ENCODE results near the gene P2RY14. TPM values are rescaled to one million over a fixed set of nuclear protein-coding genes. Genes with fewer than 3 reads are reported as not detected.

P2RY14 gene
- total and polyA plus RNA-seq, 10 of the 15 experiments (the other 5 are each of a cell fraction or from before 2014, with no cell fraction given) = 0.06 to 0.37 (median 0.28) TPM; not detected in 7

- H3K4me1 ChIP-seq (ENCODE audit: control insufficient read depth, insufficient read depth, low read length) = no peaks in the 10 kb centered on the region
- H3K36me3 ChIP-seq (ENCODE audit: control insufficient read depth in 2 of 2, insufficient read depth in 2 of 2, low read length in 1 of 2) = no peaks in the 10 kb centered on the region
- RAD21 ChIA-PET (ENCODE audit: unreplicated experiment) = no interaction called here
- no peak overlapping the region for H3K9ac ChIP-seq (ENCODE audit: control insufficient read depth, insufficient read depth, low read length)
- no peaks in the 10 kb centered on the region; a peak in 1 of 4 replicates for H3K27me3 ChIP-seq (replicated peaks in 1 of 2; ENCODE audit: control insufficient read depth in 2 of 2, insufficient read depth in 2 of 2, low read length in 1 of 2)
- no peaks in the 10 kb centered on the region for H3K79me2 ChIP-seq (ENCODE audit: control insufficient read depth, insufficient read depth, low read length)
- H3K4me3 ChIP-seq = no peak overlapping the region
- TF ChIP-seq HDAC2 (IDR thresholded peaks at IDR 0.05) = no peak
- no peak for TF ChIP-seq JUND (IDR thresholded peaks at IDR 0.05; ENCODE audit: low read depth, low read length)
- TF ChIP-seq MAX (IDR thresholded peaks at IDR 0.05; ENCODE audit: low read depth, low read length) = no peak
- TF ChIP-seq CREM (IDR thresholded peaks at IDR 0.05; ENCODE audit: low read depth) = no peak
- no peak for TF ChIP-seq SIN3A (IDR thresholded peaks at IDR 0.05; ENCODE audit: low read depth, low read length)
- no peak for TF ChIP-seq NFYA (IDR thresholded peaks at IDR 0.05; ENCODE audit: borderline replicate concordance, low read depth, low read length)
- no peak for TF ChIP-seq PBX3 (IDR thresholded peaks at IDR 0.05; ENCODE audit: insufficient replicate concordance, low read depth, low read length)
- no peak for TF ChIP-seq FOXK2 (IDR thresholded peaks at IDR 0.05)
- no peak for TF ChIP-seq TARDBP (IDR thresholded peaks at IDR 0.05; ENCODE audit: borderline replicate concordance)
- TF ChIP-seq GATAD2B (conservative IDR thresholded peaks at IDR 0.05; ENCODE audit: low read depth) = no peak
- TF ChIP-seq MEF2B (IDR thresholded peaks at IDR 0.05; ENCODE audit: partially characterized antibody, poor library complexity, severe bottlenecking) = no peak
- no peak for TF ChIP-seq MLLT1 (IDR thresholded peaks at IDR 0.05)
- no peak for TF ChIP-seq CHD1 (IDR thresholded peaks at IDR 0.05; ENCODE audit: low read depth, low read length)
- no peak for TF ChIP-seq ZNF217 (IDR thresholded peaks at IDR 0.05)
- TF ChIP-seq BHLHE40 (IDR thresholded peaks at IDR 0.05; ENCODE audit: borderline replicate concordance in 1 of 2, low read depth in 2 of 2, low read length in 1 of 2) = no peak
- TF ChIP-seq SMAD1 (IDR thresholded peaks at IDR 0.05; ENCODE audit: low read depth, partially characterized antibody) = no peak
- no peak for TF ChIP-seq RFX5 (IDR thresholded peaks at IDR 0.05; ENCODE audit: low read depth, low read length)
- no peak for TF ChIP-seq RELA (IDR thresholded peaks at IDR 0.05; ENCODE audit: borderline replicate concordance, partially characterized antibody)
- TF ChIP-seq ZNF274 (IDR thresholded peaks at IDR 0.05; ENCODE audit: insufficient read depth, insufficient read length) = no peak
- TF ChIP-seq CBFB (IDR thresholded peaks at IDR 0.05; ENCODE audit: low read depth) = no peak
- ATAC-seq (no peak), FAIRE-seq (no peak), DNase-seq (ENCODE audit: low read depth, low spot score) (no peak)
- H3K27ac ChIP-seq (ENCODE audit: control insufficient read depth, insufficient read depth) = no peak overlapping the region
- intact Hi-C loops (cut with micrococcal nuclease; ENCODE audit: unreplicated experiment) (no loop called here), in situ Hi-C loops (cut with MboI) (no loop called here)
- BruUV-seq (replicated peaks) = no TSS peak
- SMC1A ChIA-PET (ENCODE audit: uncharacterized antibody, unreplicated experiment) = interaction anchor here (1.0 to 1.4 kb wide), 3 partner anchors 12 to 43 kb away, joined by 3 to 4 read pairs (median 3); no protein-coding TSS in a partner anchor
- POLR2A ChIA-PET = interaction anchor here (0.6 kb wide), 1 partner anchor 1210 kb away, joined by 3 read pairs; no protein-coding TSS in a partner anchor
- H2AFZ ChIP-seq (ENCODE audit: control insufficient read depth, low read depth, low read length) = no peak overlapping the region
- CTCF ChIA-PET = interaction anchor here (1.3 to 2.9 kb wide), 2 partner anchors 30 to 31 kb away, joined by 4 to 10 read pairs; no protein-coding TSS in a partner anchor
- no peaks in the 10 kb centered on the region for H4K20me1 ChIP-seq (ENCODE audit: control insufficient read depth, insufficient read depth)
- H3K9me3 ChIP-seq (replicated peaks; ENCODE audit: control insufficient read depth, insufficient read depth, low read length) = no peaks in the 10 kb centered on the region
- no peak overlapping the region for H3K4me2 ChIP-seq (ENCODE audit: control insufficient read depth, insufficient read depth)
- WGBS (ENCODE audit: insufficient coverage, insufficient replicate concordance, low lambda C conversion rate, missing lambda C conversion rate) = 60% methylated on average over 8 of the region's 8 CpGs
Measured at GRCh38 chr3:151197228-151197627, 81.1 kb downstream of the P2RY14 start.

All from GM12878 (cell line).